HG03175 (cell line): ENCODE results near the gene F13A1.

Experiments used
- ATAC-seq: cut with Tn5 transposase; IDR thresholded peaks from one replicate; pipeline ENCODE4 v1.9.1; 2021; ENCODE audit warnings: mild to moderate bottlenecking, moderate library complexity; ENCODE audit not compliant: unreplicated experiment

F13A1 gene

GRCh38 chr6:6199678-6200077 lies 120.8 kb downstream of the F13A1 start:
- no peak for ATAC-seq

GRCh38 chr6:6196762-6197161 lies 123.7 kb downstream of the F13A1 start:
- no peak for ATAC-seq

GRCh38 chr6:6195080-6195479 lies 125.4 kb downstream of the F13A1 start:
- ATAC-seq, result no peak

GRCh38 chr6:6193221-6193745 lies 127.2 kb downstream of the F13A1 start:
- no peak for ATAC-seq

GRCh38 chr6:6191909-6192308 lies 128.6 kb downstream of the F13A1 start:
- no peak for ATAC-seq

- no peak for ATAC-seq
Observed at GRCh38 chr6:6191476-6191875, 129.0 kb downstream of the F13A1 start.

- no peak for ATAC-seq
Observed at GRCh38 chr6:6180684-6181083, 139.8 kb downstream of the F13A1 start.

- ATAC-seq, result no peak
Observed at GRCh38 chr6:6179858-6180623, 140.4 kb downstream of the F13A1 start.

- ATAC-seq, result no peak
Observed at GRCh38 chr6:6178795-6179194, 141.7 kb downstream of the F13A1 start.

GRCh38 chr6:6177754-6178153 lies 142.7 kb downstream of the F13A1 start:
- no peak for ATAC-seq

GRCh38 chr6:6176586-6177228 lies 143.8 kb downstream of the F13A1 start:
- no peak for ATAC-seq

- no peak for ATAC-seq
Observed at GRCh38 chr6:6176127-6176526, 144.3 kb downstream of the F13A1 start.

GRCh38 chr6:6169141-6169540 lies 151.3 kb downstream of the F13A1 start:
- ATAC-seq, result no peak

GRCh38 chr6:6166064-6166463 lies 154.4 kb downstream of the F13A1 start:
- no peak for ATAC-seq

GRCh38 chr6:6164367-6164766 lies 156.1 kb downstream of the F13A1 start:
- ATAC-seq, result no peak

GRCh38 chr6:6154335-6154734 lies 166.1 kb downstream of the F13A1 start:
- no peak for ATAC-seq

- no peak for ATAC-seq
Observed at GRCh38 chr6:6152060-6152459, 168.4 kb downstream of the F13A1 start.

- no peak for ATAC-seq
Observed at GRCh38 chr6:6148192-6148815, 172.2 kb downstream of the F13A1 start.

GRCh38 chr6:6131492-6132109 lies 188.9 kb downstream of the F13A1 start:
- no peak for ATAC-seq

- no peak for ATAC-seq
Observed at GRCh38 chr6:6125495-6125894, 195.0 kb downstream of the F13A1 start.

GRCh38 chr6:6123803-6124202 lies 196.7 kb downstream of the F13A1 start:
- no peak for ATAC-seq
